A204.1 (cell line): ENCODE data around the gene DLST.
"Not testable (repeated sequence)": the region's sequence is repeated elsewhere in the genome, so short reads cannot be mapped to it uniquely, and the experiment has no call there.

Source experiments
- FAIRE-seq: peaks from 2 replicates; lab custom pipeline; 2012; peaks lifted over from hg19 to GRCh38; lab: Jason Lieb, UNC

Gene DLST

DNA sequence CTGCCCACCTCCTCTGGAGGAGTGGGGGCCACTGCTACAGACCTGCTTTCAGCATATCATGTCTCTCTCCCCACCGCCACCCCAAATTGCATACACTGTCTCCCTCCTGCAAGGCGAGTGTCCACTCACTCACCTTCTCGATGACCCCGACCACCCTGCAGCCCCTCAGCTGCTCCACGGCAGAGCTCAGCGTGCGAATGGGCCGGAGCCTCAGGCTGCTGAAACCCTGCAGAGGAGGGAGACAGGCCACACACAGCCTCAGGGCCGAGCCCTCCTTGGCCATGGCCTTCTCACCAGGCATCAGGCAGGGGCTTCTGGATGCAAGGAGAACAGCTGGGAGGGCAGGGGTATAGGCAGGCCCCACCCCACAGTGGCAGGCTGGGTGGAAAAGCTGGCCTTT lies 36.7 kb downstream of the DLST start:
- no peak for FAIRE-seq

DNA sequence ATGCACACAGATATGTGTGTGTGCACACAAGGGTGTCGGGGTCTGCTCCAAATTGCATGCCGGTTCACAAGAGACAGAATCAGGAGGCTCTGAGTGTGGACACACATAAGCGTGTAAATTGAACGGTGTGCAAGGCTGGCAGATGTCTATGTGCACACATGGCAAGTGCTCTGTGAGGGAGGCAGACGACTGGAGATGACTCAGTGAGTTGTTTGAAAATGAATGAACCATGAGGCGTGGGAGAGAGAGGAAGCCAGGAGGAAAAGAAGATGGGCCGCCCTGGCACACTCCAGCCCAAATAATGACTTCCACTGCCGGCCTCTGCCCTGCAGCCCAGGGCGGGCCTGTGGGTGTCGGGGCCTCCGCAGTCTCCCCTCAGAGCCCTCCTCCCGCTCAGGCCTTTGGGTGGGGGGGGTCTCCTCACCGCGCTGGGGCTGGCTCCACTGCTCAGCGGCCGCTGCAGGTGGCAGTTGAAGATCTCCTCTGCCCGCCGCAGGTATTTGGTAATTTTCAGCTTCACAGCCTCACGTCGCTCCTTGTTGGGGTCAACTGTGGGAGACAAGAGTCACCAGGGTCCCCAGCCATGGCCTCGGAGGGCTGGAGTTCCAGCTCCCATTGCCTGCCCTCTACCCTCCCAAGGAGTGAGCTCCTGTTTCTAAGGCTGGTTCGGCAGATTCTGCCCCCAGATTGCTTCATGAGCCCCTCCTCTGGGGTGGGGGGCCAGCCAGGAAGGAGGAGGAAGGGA lies 37.9 kb downstream of the DLST start:
- FAIRE-seq: no peak

DNA sequence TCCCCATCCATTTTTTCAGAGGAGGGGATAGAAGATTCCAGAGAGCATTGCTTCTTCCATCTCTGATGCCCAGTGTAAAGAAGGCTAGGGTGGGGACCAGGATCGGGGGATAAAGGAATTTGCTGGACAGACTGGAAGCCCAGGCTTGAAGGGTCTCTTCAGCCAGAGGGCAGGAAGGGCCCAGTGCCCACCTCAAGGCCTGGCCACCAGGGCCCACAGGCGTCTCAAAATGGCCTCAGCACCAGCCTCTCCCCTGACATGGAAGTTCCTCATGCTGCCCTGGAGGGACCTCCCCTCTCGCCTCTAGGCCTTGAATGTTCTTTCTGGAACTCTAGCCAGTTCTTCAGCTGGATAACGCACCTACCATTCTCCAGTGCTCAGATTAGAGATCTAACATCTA lies 38.6 kb downstream of the DLST start:
- FAIRE-seq: no peak

DNA sequence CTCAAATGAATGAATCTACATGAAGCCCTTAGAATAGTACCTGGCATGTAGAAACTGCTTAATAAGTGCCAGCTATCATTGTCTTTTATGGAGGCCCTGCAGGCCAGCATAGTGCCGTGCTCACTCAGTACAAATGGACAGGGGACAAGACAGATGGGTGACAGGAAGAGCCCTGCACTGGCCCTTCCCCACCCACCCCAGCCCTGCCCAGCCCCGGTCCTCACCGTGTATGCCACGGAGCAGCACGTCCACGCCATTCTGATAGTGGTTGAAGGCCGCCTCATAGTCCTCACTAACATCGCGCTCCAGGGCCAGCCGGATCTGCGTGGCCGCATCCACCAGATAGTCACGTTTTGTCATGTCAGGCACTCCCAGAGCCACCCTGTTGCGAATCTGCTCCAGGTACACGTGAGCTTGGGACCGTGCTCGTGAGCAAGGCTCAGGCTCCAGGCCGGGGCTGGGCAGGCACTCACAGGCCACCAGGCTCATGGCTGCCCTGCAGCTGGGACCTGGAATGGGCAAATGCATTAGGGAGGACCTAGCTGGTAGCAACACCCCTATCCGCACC lies 39.4 kb downstream of the DLST start:
- no peak for FAIRE-seq

DNA sequence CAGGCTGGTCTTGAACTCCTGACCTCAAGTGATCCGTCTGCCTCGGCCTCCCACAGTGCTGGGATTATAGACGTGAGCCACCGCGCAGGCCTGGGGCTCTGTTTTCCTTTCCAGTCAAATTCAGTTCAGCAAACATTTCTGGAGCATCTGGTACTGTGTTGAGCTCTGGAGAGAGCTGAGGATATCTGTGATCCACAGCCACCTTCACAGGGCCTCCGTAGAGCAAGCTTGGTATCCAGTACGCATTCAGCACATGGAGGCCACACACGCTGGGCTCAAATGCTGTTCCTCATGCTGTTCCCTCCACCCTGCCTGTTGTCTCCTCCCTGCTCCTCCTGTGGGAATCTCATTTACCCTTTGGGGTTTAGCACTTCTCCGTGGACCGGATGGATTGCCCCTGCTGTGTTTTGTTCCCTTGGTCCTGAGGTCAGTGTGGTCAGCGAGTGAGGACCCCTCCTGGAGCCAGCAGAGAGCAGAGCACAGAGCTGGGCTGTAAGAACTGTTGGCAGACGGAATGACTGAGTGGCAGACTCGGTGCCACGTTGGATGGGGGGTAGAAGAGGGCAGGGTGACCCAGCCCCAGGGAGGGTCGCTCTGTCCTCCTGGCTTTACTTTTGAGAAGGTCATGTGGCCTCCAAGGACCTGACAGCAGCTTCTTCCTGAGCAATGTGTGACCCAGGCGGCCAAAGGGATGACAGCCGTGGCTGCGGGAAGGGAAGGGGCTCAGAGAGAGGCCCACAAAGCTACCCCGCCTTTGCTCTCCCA lies 40.5 kb downstream of the DLST start:
- no peak for FAIRE-seq

DNA sequence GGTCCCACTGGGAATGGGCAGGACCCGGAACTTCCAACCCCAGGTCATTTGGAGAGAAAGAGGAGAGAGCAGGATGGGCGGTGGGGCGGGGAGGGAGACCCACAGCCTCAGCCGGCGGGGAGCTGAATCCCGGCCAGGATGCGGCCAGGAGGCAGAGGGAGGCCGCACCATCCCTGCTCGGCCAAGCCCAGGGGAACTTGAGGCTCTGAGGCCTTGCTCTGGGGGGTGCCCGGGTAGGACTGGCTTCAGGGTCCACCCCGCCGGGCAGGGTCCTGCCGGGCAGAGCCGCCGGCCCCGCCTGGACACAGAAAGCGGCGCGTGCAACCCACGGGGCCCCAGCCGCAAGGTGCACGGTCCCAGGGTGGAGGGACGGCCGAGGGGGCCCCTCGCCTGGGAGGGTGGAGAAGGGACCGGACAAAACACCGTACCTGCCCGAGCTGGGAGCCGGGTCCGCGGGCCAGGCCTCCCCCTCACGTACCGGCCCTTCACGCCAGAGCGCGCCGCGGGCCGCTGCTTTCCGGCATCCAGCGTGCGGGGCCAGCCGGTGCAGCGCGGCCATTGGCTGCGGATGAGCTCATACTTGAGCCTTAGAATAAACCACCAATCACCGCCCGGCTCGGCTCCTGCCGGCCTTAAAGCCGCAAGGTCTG lies 41.2 kb downstream of the DLST start, which contains the start of gene RPS6KL1:
TSS of gene RPS6KL1 (minus strand) at position 509 of the 650 bp plus-strand sequence. CDS start 1,719 bp downstream, outside the sequence.
- no peak for FAIRE-seq

DNA sequence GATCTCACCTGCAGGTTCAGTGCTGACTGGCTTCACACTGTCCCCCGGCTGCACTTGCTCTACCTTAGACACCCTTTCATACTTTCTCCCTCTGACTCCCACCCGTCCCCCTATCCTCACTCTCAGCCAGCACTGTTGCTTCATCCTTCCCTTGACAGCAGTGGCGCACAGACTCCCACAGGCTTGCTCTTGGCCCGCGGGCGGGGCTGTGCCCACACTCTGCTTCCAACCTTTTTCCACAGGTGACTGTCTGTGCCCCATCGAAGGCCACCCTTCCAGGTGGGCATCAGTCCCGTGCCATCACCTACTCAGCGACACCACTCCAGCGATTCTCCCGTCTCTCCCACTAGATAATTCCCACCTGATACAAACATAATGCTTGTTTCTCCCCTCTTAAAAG lies 42.3 kb downstream of the DLST start:
- FAIRE-seq: no peak

DNA sequence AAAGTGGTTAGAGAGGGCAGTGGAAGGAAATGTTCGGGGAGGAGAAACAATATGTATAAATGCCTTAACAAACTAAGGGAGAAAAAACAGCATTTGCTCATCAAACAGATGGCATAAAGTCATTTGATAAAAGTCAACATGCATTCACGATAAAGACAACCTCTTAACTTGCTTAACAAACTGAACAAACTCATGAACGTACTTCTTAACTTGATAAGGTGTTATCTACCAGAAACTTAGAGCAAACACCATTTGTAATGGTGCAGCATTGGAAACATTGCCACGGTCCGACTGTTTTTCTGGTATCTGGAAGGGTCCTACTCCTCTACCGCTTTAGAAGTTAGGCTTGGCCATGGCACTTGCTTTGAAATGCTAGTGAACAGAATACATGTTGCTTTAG lies 45.5 kb downstream of the DLST start:
- FAIRE-seq: no peak

DNA sequence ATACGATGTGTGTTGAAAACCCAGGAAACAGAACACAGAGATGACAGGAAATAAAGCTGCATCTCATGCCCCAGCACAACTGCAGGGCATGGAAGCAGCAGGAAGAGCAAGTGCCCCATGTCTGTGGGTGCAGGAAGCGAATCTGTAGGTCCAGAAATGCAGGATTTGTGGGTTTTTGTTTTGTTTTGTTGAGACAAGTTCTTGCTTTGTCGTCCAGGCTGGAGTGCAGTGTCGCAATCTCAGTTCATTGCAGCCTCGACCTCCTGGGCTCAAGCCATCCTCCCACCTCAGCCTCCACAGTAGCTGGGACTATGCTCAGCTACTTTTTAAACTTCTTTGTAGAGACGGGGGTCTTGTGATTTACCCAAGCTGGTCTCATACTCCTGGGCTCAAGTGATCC lies 47.5 kb downstream of the DLST start:
- no peak for FAIRE-seq

DNA sequence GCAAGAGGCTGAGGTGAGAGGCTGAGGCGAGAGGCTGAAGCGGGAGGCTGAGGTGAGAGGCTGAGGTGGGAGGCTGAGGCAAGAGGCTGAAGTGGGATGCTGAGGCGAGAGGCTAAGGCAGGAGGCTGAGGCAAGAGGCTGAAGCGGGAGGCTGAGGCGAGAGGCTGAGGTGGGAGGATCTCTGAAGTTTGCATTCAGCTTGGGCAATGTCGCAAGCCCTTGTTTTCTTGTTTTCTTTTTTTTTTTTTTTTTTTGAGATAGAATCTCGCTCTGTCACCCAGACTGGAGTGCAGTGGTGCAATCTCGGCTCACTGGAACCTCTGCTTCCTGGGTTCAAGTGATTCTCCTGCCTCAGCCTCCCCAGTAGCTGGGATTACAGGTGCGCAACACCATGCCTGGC lies 50.0 kb downstream of the DLST start:
- not testable (repeated sequence) for FAIRE-seq

DNA sequence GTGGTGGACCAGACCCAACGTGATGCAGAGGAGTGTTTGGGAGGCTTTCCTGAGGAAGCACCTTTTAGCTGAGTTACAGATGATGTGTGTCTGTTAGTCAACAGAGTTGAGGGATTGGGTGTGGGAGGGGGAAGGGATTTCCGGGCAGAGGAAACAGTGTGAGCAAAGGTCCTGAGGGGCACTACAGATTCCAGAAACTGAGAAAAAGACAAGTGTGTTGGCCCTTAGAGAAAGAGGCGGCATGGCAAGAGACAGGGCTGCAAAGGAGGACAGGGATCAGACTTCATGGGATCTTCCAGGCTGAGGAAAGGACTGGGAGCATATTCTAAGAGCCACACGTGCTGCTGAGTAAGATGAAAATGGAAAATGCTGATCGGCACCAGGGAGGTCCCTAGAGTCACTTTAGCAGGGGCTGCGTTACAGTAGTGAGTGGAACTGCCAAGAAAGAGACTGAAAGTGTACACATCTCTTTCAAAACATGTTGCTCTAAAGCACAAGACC lies 50.7 kb downstream of the DLST start:
- FAIRE-seq: no peak

DNA sequence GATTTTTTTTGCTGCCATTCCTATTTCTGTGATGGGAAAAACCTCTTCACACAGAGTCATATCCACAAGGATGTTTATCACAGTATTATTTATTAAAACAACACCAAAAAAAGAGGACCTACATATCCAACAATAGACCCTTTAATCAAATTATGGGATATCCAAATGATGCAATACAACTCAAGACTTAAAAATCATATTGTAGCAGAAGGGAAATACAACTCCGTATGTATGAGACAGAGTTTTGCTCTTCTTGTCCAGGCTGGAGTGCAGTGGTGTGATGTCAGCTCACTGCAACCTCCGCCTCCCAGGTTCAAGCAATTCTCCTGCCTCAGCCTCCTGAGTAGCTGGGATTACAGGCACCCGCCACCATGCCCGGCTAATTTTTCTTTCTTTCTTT lies 51.2 kb downstream of the DLST start:
- not testable (repeated sequence) for FAIRE-seq

DNA sequence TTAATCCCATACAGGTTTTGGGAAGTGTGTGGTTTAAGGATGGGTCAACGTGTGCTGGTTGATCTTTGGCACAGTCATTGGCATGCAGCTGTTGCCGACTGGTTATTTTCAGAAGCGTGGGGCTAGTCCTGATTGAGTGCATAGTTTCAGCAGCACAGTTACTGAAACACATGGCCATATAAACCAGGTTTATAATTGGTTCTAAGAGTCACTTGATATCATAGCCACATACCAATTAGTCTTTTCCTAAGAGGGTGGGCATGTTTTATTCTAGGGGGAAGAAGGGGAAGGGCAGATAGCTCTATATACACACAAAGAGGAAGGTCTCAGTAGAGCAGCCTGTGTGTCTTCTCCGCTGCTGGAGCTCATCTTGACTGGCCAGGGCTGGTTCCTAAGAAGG lies 52.3 kb downstream of the DLST start:
- no peak for FAIRE-seq

DNA sequence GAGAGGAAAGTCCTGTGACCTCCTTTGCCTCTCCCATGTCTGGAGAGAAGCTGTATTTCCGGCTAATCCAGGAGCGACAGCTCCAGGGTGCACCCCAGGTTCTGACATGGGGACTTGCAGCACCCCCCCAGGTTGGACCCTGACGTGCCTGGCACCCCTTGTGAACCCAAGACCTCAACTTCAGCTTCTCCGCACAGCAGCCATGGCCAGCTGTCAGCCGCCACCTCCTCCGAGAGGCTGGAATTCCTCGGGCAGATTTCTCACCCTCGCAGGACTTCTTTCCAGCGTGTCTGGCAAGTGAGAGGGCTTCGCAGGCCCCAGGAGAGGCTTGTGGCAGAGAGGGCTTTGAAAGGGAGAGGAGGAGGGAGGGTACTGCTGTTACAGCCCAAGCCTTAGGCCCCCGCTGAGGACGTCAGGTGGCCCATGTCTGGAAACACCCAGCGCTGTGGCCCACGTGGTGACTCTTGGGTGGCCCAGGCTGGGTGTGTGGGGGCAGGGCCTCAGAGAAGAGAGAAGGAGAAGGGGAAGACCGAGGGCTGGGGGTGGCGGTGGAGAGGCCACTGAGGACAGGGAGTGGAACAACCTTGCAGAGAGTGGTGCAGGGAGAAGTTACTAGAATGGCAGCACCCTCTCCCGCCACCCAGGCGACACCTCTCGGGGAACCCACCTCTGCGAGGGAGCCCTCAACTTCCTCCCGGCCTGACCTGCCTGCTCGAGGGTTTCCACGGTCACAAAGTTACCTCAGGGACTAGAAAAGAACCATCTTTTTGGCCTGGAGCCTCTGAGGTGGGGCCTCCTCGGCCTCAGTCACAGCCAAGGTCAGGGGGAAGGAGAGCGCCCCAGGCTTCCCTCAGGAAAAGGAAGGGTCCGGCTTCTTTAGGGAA lies 53.0 kb downstream of the DLST start:
- no peak for FAIRE-seq

DNA sequence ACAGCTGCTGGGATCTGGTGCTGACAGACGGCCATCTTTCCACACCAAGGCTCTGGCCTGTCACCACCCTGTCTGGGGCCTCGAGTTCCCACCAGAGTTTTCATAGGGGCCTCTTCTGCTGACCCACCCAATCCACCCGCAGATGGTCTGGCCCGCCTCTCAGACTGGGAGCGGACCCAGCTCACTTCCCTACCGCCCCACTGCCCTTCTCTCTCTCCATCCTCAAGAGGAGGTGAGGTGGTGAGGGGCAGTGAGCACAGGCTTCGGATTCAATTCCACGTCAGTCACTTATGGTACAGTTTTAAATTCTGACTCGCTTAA lies 53.6 kb downstream of the DLST start:
- FAIRE-seq: no peak

DNA sequence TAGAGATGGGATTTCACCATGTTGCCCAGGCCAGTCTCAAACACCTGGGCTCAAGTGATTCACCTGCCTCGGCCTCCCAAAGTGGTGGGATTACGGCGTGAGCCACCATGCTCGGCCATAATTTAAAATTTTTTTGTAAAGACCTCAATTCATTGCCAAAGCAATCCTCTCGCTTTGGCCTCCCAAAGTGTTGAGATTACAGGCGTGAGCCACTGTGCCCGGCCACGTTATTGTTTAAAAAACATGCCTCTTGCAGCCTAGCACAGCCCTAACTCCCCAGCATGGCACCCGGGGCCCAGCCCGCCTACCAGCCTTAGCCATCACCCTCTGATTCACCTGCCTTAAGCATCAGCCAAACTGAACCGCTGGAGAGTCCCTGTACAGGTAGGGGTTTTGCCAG lies 54.4 kb downstream of the DLST start:
- FAIRE-seq: no peak

DNA sequence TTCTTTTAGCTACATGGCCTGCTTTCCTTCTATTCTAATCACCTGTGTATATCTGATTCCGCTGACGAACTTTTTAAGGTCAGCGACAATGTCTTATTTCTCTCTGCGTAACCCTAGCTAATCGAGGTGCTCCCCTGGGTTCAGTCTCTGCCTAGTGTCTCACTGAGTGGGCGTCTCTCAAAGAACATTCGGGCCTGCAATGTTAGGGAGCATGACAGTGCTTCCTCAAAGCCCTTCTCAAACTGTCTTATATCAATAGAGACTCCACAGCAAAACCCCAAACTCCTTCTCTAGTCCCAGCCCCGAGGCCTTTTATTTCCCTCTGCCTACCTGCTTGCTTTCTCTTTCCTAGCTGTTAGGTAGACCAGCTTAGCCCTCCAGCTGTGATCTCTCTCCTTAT lies 55.0 kb downstream of the DLST start:
- no peak for FAIRE-seq

DNA sequence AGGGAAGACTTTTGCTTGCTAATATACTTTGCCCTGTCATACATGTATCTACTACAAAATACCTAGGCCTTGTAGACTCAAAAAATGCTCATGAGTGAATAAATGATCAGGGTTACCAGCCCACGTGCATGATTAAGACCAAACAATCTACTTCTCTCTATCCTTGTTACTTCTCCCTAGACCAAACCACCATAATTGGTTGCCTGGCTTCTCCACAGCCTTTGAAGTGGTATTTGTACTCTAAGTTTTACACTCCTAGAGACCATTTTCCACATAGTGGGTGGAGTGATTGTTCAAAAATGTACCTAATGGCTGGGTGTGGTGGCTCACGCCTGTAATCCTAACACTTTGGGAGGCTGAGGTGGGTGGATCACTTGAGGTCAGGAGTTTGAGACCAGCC lies 55.5 kb downstream of the DLST start:
- no peak for FAIRE-seq

DNA sequence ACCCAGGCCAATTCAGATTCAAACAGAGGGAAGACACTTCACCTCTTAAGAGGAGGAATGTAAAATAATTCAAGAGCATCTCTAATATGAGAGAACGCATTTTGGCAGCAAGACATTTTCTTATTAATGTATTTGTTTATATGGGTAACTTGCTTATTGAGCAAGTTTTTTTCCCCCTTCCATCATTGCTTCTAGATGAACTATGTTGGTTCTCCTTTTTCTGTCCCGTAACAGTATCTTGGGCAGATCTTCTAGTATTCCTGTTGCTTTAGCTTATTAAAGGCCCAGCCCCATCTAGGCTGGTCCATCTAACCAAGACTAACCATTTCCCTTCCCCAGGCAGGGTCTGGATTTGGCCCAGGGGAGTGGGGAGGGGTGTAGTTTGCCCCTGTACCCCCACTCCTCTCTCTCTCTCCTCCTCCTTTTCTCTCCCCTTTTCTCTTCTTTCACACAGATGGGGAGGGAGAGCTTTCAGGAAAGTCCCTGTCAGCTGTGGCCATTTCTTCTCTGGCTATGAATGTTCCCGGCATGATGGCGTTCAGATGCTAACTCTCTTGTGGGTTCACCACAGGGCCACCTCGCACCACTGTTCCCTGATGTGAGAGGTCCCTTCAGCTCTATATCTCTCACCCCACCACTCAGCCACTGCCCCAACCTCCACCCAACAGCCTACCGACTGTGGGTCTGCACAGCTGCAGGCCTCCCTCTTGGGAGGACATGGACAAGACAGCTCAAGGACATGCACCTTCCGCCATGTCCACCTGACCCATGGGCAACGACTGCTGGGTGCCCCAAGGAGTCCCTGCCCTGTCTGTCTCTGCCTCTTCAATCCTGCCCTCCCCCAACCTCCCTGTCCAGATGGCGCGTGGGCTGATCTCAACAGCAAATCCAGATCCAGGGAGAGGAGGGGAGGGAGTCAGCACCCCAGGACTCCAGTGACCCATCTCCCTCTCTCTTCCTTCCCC lies 57.1 kb downstream of the DLST start:
- FAIRE-seq: no peak

DNA sequence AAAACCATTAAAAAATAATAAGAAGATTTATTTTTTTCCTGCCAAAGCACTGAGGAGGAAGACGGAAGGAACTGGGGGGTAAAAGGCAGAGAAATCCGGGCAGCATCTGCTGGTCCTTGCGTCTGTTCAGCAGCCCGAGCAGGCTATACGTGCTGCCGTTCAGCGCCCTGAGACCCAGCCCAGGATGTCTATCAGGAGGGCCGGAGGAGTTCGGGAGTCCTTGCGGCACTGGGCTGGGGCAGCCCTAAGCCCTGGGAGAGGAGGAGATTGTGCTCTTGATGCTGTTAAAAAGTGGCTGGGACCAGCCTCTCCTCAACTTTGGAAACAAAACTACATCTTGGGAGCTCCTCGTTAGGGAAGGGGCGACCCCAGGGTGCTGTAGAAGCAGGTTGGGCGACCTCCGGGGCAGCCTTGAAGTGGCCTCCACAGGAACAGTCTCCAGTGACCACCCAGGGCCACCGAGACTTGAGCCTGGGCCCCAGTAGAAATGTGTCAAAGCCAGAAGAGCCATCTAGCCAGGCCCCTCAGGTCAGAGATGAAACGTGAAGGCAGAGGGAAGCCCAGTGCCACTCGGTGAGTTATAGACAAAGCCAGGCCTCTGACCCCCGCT lies 59.3 kb downstream of the DLST start:
- FAIRE-seq: no peak
